Globus pallidus (tissue), 1 donor: ENCODE results near the gene NR3C1.

Experiments used
- DNase-seq: peaks from one replicate; pipeline ENCODE4 v3.0.0-alpha.2; 2015; ENCODE audit warnings: low spot score

NR3C1 gene

DNA sequence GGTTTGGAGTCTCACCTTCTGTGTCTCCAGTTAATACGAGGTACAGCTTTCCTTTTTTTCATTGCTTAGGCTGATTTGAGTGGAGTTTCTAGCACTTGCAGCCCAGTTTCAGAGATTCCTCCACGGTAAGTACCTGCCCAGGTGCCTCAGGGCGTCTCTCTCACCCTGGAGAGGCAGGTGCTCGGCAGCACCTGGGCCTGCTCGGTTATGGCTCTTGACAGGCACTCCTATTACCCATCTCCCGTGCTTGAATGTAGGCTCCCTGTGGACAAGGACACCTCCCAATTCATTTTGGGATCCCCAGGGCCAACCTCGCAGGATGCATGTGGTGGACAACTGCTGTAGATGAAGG is 144.3 kb downstream of the NR3C1 start:
- no peak for DNase-seq

GRCh38 chr5:143258559-143259253 is 144.8 kb downstream of the NR3C1 start:
- no peak for DNase-seq

- no peak for DNase-seq
These were observed 148.7 kb downstream of the NR3C1 start for GRCh38 chr5:143254819-143255218.

- no peak for DNase-seq
These were observed 151.5 kb downstream of the NR3C1 start for GRCh38 chr5:143251946-143252345.

DNA sequence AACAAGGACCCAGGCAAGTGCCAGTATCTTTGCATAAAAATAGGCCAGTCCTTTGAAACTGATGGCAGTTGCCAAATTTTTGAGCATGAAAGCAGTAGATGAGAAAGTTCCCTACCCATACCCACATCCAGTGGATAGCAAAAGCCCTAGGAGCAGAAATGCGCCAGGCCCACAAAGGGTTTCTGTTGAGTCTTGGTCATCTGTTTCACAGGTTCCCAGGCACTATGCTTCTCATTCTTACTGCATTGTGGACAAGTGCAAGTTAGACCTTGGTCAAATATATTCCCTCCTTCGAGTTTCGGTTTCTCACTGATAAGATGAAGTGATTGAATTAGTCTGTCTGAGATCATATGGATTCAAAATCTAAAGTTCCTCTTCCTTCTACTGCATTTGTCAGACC is 152.3 kb downstream of the NR3C1 start:
- DNase-seq = no peak

DNA sequence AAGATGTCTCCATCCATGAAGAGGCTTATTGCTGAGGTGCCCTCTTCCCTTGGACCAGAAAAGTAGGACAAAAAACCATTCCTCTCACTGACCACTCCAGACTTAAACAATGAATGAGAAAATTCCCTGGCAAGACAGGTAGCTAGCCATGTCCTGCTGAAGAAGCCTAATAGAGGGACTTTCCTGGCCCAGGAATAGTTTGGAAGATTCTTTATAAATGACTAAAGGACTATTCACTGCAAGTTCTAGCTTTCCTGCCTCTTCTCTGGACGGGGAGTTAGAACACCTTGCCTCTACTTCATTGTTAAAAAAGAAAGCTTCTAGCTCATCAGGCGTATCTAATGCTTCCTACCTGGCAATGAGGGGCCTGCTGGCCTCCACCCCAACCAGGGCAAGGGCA is 153.6 kb downstream of the NR3C1 start:
- DNase-seq = no peak

- DNase-seq = no peak
These were observed 154.5 kb downstream of the NR3C1 start for GRCh38 chr5:143248822-143249579.

- DNase-seq = no peak
These were observed 155.1 kb downstream of the NR3C1 start for GRCh38 chr5:143248391-143248790.

- DNase-seq = no peak
These were observed 156.2 kb downstream of the NR3C1 start for GRCh38 chr5:143247134-143247815.

GRCh38 chr5:143245929-143246561 is 157.4 kb downstream of the NR3C1 start:
- no peak for DNase-seq

DNA sequence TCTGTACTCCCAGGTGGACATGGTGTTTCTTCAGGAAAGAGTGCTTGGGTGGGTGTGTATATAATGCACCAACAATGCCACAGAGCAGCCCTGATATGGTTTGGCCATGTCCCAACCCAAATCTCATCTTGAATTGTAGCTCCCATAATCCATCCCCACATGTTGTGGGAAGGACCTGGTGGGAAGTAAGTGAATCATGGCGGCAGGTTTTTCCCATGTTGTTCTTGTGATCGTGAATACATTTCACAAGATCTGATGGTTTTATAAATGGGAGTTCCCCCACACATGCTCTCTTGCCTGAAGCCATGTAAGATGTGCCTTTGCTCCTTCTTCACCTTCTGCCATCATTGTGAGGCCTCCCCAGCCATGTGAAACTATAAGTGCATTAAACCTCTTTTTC is 158.5 kb downstream of the NR3C1 start:
- DNase-seq = no peak

- DNase-seq = no peak
These were observed 159.3 kb downstream of the NR3C1 start for GRCh38 chr5:143244000-143244736.

GRCh38 chr5:143243103-143243502 is 160.4 kb downstream of the NR3C1 start:
- no peak for DNase-seq

- DNase-seq = no peak
These were observed 161.6 kb downstream of the NR3C1 start for GRCh38 chr5:143241892-143242291.

DNA sequence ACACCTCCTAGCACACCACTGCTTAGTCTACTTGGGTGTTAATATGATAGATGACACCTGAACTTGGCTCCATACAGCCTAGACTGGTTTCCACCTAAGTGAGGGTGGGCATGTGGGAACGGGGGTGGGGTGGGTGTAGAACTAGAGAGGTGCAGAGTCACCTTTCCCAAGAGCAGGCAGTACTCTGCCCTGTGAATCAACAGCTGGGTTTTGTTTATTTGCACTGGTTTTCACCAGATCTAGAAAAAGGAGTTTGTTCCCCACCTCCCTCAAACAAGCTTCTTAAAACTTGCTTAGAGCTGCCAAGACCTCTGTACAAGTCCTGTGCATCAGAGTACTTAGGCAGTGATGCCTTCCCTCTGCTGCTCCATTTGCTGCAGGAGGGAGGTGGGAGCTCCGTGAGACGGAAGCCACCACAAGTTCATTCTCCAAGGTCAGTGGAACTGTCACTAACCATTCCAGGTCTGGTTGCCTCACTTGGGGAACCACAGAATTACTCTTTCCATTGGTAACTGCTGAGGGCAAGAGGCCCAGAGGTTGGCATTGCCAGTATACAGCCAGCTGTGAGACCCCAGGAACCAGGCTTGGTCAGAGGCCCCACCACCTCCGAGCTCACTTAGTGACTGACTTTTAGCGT is 163.5 kb downstream of the NR3C1 start:
- no peak for DNase-seq

- no peak for DNase-seq
These were observed 164.9 kb downstream of the NR3C1 start for GRCh38 chr5:143238620-143239019.

DNA sequence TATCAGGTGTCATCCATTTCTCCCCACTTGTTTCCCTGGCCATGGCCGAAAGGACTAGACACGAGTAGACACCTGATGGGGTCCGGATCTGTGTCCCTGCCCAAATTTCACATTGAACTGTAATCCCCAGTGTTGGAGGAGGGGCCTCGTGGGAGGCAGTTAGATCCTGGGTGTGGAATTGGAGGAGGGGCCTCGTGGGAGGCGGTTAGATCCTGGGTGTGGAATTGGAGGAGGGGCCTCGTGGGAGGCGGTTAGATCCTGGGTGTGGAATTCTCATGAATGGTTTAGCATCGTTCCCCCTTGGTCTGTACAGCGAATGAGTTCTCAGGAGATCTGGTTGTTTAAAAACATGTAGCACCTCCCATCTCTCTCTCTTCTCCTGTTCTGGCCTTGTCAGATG is 165.8 kb downstream of the NR3C1 start:
- no peak for DNase-seq

- no peak for DNase-seq
These were observed 166.8 kb downstream of the NR3C1 start for GRCh38 chr5:143236682-143237081.

DNA sequence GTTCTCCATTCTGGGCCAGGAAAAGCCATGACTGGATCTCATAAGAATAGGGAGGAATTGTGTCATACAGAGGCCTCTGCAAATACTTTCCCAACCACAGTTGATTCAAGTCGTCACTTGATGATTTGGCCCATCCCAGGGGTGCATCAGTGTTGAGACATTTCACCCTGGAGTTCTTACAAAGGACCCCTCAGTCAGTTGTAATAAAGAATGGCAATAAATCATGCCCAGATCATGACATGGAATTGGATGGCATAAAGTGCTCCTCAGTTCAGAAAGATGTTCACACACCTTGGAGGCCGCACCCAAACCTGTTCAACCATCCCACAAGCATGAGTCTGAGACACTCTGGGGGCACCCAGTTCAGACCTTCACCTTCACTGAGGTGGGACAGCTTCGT is 168.1 kb downstream of the NR3C1 start:
- DNase-seq = no peak

DNA sequence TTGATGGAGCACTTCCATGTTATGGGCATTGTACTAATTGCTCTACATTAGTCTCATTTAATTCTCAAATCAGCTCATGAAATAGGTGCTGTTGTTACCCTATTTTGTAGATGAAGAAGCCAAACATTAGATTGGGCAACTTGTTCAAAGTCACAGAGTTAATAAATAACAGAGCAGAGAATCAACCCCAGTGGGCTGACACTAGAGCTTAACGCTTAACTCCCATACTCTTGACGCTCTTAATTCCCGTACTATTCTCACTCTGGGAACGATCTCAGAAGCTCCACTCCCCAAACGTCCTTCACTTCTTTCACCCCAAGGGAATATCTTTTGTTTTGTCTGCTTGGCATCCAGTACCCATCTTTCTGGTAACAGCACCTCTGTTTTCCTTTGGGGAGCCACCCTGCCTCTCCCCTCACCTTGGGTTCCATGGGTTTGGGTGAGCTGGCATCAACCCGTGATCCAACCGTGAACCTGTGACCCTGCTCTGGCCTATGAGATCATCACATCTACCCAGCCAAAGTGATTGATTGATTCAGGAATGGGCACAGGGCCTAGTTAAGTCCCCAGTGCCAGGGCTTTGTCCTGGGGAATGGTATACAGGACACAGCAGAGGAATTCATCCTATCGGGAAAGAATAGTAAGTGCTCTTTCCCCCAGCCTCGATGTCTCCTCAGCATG is 169.2 kb downstream of the NR3C1 start:
- DNase-seq = no peak

- no peak for DNase-seq
These were observed 170.5 kb downstream of the NR3C1 start for GRCh38 chr5:143233031-143233430.
